Measurements from ENCODE around the gene CEACAM18.
"Not testable (repeated sequence)": the region's sequence is repeated elsewhere in the genome, so short reads cannot be mapped to it uniquely, and the experiment has no call there.

Gene CEACAM18

GRCh38 chr19:51480590-51480989 is 2.3 kb downstream of the CEACAM18 start:
- intact Hi-C loops (cut with DNase I): no loop called here
- no peak for DNase-seq

DNA sequence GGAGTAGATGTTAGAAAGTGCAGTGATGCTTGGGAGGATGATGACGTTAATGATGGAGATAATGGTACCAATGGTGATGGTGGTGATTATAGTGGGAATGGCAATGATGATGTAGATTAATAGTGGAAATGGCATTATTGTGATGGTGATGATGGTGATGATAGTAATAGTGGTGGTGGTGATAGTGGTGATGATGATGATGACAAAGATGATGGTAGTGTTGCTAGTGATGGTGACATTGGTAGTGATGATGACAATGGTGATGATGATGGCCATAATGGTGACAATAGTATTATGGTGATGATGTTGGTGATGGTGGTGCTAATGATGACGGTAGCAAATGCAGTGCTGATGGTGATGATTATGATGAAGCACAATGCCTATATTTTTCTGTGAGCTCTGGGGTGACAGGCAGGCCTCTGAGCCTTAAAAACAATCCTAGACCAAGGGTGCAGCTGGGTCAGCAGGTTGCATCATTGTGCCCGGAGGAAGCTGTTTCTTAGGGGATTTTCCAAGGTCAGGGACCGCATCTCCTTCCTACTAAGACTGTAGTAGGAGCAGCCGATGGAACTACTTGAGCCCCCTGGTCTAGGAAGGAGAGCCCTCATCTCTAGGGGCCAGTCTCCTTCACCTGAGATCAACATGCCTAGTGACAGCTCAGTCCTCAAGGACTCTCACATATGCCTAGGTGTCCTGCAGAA is 7.8 kb downstream of the CEACAM18 start:
- intact Hi-C loops (cut with DNase I): no loop called here
- DNase-seq: no peak

- DNase-seq: no peak
- intact Hi-C loops (cut with DNase I): no loop called here
These were observed 10.2 kb downstream of the CEACAM18 start for GRCh38 chr19:51488491-51488890.

DNA sequence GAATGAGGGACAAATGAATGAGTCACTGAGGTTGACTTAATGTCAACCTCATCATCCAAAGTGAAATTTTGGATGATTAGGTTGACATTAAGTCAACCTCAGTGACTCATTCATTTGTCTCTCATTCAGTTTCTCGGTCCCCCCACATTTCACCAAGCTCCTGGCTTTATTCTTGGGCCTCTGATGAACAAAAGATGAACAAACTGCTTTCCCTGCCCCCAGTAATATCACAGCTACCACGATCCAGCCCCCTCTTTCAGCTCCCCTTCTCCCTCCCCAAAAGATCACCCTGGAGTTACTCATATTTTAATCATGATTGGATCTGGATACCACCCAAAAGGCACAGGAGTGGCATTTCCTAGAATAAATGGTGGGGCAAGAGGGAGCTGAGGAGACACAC is 10.8 kb downstream of the CEACAM18 start:
- intact Hi-C loops (cut with DNase I): no loop called here
- no peak for DNase-seq

- DNase-seq: no peak
- intact Hi-C loops (cut with DNase I): no loop called here
These were observed 12.3 kb downstream of the CEACAM18 start for GRCh38 chr19:51490676-51491075.

DNA sequence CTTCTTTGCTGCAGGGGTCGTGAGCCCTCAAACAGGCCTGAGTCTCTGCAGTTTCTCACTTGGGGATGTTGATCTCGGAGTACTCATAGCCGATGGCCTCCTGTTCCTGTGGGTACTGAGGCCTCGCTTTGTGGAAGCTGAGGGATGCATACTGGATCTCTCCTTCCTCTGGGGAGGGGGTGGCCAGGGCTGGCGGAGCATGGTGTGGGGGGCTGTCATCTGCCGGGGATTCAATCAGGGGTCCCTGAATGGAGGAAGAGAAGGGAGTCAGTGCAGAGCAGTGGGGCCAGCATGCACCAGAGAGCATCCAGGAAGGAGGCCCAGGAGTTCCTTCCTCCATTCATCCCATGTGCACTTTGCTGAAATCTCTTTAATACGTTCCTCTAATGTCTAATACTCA is 13.2 kb downstream of the CEACAM18 start:
- intact Hi-C loops (cut with DNase I): no loop called here
- DNase-seq: no peak

DNA sequence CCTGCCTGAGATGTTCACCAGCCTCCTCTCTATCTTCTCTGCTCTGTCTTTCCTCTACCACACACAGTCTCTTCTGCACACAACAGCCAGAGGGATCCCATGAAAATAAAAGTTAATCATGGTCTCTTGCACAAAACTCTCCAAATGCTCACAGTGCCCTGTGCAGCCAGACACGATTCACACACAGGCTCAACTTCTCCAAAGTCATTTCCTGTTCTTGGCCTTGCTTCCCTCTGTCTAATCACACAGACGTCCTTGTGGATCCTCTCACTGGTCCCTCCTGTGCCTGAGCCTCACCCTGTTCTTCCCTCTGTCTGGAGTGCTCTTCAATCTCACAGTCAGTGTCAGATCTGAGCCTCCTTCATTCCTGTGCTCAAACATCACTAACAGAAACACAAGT is 15.4 kb downstream of the CEACAM18 start:
- DNase-seq: peak in 1 of 42 donors; percentile 4
- intact Hi-C loops (cut with DNase I): no loop called here

DNA sequence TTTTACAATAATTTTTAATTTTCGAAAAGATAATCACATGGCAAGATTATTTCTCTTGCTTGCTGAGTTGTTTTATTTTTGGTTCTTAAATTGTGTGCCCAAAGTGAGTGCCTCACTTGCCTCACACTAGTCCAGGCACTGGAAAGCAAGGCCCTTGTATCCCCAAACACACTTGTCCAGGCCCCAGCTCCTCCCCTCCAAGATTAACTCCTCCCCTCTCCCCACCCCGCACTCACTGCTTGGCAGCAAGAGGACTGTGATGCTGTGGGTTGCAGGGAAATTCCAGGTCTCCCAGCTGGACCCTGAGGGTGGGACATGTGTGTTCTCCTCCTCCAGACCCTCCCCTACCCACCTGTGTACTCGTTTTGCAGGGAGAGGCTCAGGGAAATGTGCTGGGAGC is 19.3 kb downstream of the CEACAM18 start:
- intact Hi-C loops (cut with DNase I): no loop called here
- no peak for DNase-seq

DNA sequence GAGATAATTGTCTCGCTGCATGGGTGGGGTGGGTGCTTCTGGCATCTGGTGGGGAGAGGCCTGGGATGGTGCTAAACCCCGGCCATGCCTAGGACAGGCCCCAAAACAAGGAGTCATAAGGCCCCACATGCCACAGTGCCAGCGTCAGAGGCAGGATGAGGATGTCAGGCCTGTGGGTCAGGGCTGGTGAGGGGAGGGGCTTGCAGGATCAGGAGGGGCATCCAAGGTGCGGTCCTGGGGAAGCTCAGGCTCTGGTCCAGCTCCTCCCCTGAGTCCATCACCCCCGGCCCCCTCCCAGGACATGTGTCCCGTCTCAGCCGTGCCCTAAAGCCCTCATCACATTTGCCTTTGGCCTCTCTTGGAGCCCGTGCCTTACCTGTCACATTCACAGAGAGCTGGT is 22.6 kb downstream of the CEACAM18 start:
- intact Hi-C loops (cut with DNase I); DNase-seq: not testable (repeated sequence)

DNA sequence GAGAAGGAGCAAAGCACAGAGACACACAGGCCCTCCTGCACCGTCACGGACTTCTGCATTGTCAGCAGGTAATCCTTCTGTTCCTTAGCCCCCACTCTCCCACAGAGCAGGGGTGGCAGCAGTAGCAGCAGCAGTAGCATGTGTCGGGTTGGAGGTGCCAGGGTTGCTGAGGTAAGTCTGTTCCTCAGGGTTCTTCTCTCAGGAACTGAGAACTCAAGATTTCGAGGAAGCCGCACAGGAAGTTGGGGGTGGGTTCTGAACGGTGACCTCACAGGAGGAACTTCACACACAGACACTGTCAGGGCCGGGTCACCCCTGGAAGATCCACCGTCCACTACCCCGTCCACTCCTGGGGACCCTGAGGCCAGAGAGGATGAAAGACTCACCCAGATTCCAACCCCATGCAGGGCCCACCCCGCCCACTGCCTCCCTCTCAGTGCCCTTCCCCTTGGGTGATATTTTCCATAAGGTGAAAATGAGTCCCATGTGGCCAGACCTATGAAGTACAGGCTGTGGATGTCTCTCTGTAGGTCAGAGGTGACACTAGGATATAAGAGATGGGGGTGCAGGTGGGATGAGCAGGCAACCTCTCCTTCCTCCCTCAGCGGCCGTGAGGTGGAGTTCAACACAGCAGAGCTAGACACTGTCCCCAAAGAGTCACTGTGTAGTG is 23.4 kb downstream of the CEACAM18 start, which contains the start of gene SIGLEC12:
TSS of gene SIGLEC12 (minus strand) at position 207 of the 670 bp plus-strand sequence. CDS start at position 140, 67 bp downstream.
- intact Hi-C loops (cut with DNase I): no loop called here
- peak in 36 of 42 donors; percentile 6 to 63 (median 37) for DNase-seq

- intact Hi-C loops (cut with DNase I): no loop called here
- DNase-seq: no peak
These were observed 25.0 kb downstream of the CEACAM18 start for GRCh38 chr19:51503286-51503817.

DNA sequence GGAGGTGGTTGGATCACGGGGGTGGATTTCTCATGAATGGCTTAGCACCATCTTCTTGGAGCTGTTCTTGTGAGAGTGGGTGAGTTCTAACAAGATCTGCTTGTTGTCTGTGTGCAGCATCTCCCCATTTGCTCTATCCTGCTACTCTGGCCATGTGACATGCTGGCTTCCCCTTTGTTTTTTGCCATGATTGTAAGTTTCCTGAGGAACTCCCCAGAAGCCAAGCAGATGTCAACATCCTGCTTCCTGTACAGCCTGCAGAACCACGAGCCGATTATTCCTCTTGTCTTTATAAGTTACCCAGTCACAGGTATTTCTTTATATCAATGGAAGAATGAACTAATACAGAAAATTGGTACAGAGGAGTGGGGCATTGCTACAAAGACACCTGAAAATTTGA is 25.6 kb downstream of the CEACAM18 start:
- intact Hi-C loops (cut with DNase I): no loop called here
- no peak for DNase-seq

DNA sequence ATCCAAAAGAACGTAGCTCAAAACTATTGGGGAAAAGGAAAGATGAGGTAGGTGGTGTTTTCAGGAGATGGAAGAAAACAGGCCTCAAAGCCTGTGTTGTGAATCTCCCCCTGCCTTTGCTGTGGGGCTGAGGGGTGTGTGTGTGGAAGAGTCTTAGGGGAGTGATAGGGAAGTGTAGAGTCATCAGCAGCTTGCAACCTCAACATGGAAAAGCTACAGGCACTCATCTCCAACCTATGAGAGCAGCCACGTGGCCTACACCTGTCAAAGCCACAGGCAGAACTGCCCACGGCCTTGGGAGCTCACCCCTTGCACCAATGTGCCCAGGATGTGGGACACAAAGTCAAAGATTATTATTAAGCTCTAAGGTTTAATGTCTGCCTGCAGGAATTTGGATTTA is 27.6 kb downstream of the CEACAM18 start:
- intact Hi-C loops (cut with DNase I): no loop called here
- DNase-seq: no peak

GRCh38 chr19:51507192-51507591 is 28.9 kb downstream of the CEACAM18 start:
- DNase-seq: no peak
- intact Hi-C loops (cut with DNase I): no loop called here

GRCh38 chr19:51507640-51508058 is 29.3 kb downstream of the CEACAM18 start:
- intact Hi-C loops (cut with DNase I): no loop called here
- no peak for DNase-seq

GRCh38 chr19:51508059-51508733 is 29.9 kb downstream of the CEACAM18 start:
- DNase-seq: no peak
- intact Hi-C loops (cut with DNase I): no loop called here

GRCh38 chr19:51509823-51510660 is 31.7 kb downstream of the CEACAM18 start:
- intact Hi-C loops (cut with DNase I): no loop called here
- DNase-seq: no peak

DNA sequence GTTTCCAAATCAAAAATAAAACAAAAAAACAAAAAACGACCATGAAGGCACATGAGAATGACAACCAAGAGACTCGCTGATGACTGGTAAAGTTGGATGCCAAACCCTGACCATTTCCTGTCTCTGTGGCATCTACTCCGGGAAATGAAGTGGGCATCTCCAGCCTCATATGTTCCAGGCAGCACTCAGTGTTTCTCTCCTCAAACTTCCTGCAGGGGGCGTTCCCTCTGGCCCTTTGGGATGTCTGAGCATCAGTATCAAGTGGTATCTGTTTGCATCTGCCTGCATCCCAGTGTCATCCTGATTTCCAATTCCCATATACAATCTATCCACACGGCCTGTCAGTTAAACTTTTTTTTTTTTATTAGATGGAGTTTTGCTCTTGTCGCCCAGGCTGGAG is 33.0 kb downstream of the CEACAM18 start:
- DNase-seq: no peak

DNA sequence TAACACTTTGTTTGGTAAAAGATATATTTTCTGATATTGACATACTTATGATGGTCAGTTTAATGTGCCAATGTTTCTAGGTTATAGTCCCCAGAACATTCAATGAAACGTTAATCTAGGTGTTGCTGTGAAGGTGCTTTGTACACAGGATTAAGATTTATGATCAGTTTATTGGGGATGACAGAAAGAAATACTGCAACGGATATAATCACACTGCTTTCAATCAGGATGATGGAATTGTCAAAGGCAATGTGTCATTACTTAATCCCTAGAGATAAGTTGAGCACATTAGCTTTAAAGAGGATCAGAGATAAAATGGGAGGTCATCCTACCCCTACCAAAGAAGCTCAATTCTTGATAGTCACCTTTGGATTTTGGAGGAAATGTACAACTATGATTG is 35.6 kb downstream of the CEACAM18 start:
- intact Hi-C loops (cut with DNase I): no loop called here
- DNase-seq: no peak

More for the DNA sequence above, 33.0 kb downstream of the CEACAM18 start:
- intact Hi-C loops (cut with DNase I): no loop called here
